ENCODE measurements around the gene TFIP11.

GRCh38 chr22:26444777-26445176 is 67.5 kb downstream of the TFIP11 start:
- TF ChIP-seq CTCF (IDR thresholded peaks at IDR 0.05), result no peak
- TF ChIP-seq POLR2AphosphoS5 (IDR thresholded peaks at IDR 0.05; ENCODE audit: low read depth, low read length), result no peak
